ENCODE results near the gene GNB1L. TPM values are rescaled to one million over a fixed set of nuclear protein-coding genes. Genes with fewer than 3 reads are reported as not detected.

GNB1L gene
- total RNA-seq, 4 donors from 2014 or later: 0.59 to 12.2 (median 3.1) TPM

DNA sequence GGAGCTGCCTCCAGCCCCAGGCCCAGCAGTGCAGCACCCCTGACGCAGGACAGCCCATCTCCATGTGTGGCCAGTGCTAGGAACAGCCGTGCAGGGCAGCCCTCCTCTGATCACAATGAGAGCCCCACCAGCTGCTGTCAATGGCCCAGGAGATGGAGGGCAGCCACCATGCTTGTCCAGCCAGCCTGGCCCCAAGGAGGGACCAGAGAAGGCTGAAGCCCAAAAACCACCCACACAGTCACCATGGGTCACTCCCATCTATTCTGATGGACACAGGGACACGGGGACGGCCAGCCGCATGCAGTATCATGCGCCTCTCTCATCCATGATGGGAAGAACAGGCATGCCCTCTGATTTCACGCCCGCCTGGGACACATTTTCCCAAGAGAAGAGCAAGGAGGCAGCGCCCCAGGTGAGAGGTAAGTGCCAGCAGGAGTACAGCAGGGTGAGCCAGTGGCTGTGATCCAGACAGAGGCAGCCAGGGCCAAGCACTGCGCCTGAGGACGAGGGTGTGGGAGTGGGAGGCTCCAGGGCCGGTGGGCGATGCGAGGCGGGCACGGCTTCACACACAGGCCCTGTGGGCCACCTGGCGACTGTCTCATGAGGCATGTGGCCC is 33.6 kb upstream of the GNB1L start:
- H3K4me3 ChIP-seq: no peak overlapping the region
- DNase-seq: no peak
- H3K27me3 ChIP-seq: no peaks in the 10 kb centered on the region
- H3K27ac ChIP-seq: no peak overlapping the region
- no peak for TF ChIP-seq POLR2A (IDR thresholded peaks at IDR 0.05)
- TF ChIP-seq, protein P1, sequence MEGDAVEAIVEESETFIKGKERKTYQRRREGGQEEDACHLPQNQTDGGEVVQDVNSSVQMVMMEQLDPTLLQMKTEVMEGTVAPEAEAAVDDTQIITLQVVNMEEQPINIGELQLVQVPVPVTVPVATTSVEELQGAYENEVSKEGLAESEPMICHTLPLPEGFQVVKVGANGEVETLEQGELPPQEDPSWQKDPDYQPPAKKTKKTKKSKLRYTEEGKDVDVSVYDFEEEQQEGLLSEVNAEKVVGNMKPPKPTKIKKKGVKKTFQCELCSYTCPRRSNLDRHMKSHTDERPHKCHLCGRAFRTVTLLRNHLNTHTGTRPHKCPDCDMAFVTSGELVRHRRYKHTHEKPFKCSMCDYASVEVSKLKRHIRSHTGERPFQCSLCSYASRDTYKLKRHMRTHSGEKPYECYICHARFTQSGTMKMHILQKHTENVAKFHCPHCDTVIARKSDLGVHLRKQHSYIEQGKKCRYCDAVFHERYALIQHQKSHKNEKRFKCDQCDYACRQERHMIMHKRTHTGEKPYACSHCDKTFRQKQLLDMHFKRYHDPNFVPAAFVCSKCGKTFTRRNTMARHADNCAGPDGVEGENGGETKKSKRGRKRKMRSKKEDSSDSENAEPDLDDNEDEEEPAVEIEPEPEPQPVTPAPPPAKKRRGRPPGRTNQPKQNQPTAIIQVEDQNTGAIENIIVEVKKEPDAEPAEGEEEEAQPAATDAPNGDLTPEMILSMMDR (IDR thresholded peaks at IDR 0.05): no peak
- intact Hi-C loops (cut with DNase I; ENCODE audit: low total_unique reads): no loop called here
- no peaks in the 10 kb centered on the region for H3K36me3 ChIP-seq
- peaks cover 10 to 11% of the 10 kb centered on the region in 2 donors for H3K4me1 ChIP-seq
- H3K9me3 ChIP-seq: no peaks in the 10 kb centered on the region

DNA sequence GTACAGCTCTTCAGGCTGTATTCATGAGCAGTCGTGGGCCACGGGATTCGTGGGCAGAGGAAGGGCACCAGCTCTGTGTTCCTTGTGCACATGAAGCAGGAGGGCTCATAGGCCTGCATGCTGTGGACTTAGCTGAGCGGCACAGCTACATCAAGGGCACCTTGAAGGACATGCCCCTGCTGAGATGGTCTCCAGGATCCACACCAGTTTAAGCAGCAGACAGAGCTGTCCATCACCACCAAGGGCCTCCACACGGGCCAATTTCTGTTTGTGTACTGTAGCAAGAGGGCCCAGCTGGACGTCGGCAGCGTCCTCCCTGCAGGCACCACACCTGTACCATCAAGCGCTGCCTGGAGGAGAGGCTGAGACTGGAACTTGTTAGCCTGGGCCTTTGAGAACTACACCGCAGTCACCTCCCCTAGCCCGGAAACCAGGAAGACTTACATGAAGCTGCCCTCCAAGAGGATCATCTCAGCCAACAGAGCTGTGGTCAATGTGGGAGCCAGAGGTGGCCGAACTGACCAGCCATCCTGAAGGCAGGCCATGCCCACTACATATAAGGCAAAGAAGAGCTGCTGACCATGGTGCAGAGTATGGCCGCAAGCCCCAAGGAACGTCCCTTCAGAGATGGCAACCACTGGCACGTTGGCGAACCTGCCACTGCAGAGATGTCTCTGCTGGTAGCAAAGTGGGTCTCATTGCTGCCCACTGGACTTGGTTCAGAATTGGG is 32.7 kb upstream of the GNB1L start:
- DNase-seq: peak in 1 of 2 donors; percentile 13
- no peaks in the 10 kb centered on the region for H3K36me3 ChIP-seq
- intact Hi-C loops (cut with DNase I; ENCODE audit: low total_unique reads): no loop called here
- TF ChIP-seq POLR2A (IDR thresholded peaks at IDR 0.05): no peak
- TF ChIP-seq, protein P1 (IDR thresholded peaks at IDR 0.05): no peak
- H3K4me1 ChIP-seq: peaks cover 9 to 11% of the 10 kb centered on the region in 2 donors
- H3K27ac ChIP-seq: no peak overlapping the region
- no peaks in the 10 kb centered on the region for H3K9me3 ChIP-seq
- no peak overlapping the region for H3K4me3 ChIP-seq
- no peaks in the 10 kb centered on the region for H3K27me3 ChIP-seq

DNA sequence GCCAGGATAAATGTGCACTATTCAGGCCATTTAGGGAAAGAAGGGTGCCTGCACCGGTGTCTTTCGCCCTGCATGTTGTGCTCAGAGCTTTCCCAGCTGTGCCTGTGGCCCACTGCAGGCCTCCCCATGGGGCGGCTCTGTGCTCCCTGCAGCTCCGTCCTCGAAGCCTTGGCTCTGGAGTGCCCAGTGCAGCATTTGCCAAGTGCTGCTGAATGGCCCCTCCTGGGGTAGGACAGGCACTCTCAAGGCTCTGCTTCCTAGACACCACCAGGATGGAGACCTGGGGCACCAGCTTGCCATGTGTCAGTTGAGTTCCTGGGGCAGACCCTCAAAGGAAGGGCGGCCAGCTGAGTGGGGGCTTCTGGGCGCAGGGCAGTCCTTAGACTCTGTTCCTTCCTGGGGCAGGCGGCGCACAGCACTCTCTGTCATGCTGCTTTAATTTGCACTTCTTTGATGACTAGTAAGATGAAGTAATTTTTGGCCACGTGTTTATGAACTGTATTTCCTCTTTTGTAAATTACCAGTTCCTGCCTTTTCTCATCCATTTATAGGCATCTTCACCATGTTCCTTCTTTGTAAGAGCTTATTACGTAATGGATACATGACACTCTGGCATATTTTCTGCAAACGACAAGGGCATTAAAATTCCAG is 32.1 kb upstream of the GNB1L start:
- H3K27me3 ChIP-seq: no peaks in the 10 kb centered on the region
- peak in 1 of 2 donors; percentile 12 for DNase-seq
- peaks cover 6 to 7% of the 10 kb centered on the region in 2 donors for H3K4me1 ChIP-seq
- TF ChIP-seq, protein P1 (IDR thresholded peaks at IDR 0.05): no peak
- TF ChIP-seq POLR2A (IDR thresholded peaks at IDR 0.05): no peak
- H3K27ac ChIP-seq: no peak overlapping the region
- intact Hi-C loops (cut with DNase I; ENCODE audit: low total_unique reads): no loop called here
- H3K4me3 ChIP-seq: no peak overlapping the region
- H3K9me3 ChIP-seq: no peaks in the 10 kb centered on the region
- no peaks in the 10 kb centered on the region for H3K36me3 ChIP-seq

DNA sequence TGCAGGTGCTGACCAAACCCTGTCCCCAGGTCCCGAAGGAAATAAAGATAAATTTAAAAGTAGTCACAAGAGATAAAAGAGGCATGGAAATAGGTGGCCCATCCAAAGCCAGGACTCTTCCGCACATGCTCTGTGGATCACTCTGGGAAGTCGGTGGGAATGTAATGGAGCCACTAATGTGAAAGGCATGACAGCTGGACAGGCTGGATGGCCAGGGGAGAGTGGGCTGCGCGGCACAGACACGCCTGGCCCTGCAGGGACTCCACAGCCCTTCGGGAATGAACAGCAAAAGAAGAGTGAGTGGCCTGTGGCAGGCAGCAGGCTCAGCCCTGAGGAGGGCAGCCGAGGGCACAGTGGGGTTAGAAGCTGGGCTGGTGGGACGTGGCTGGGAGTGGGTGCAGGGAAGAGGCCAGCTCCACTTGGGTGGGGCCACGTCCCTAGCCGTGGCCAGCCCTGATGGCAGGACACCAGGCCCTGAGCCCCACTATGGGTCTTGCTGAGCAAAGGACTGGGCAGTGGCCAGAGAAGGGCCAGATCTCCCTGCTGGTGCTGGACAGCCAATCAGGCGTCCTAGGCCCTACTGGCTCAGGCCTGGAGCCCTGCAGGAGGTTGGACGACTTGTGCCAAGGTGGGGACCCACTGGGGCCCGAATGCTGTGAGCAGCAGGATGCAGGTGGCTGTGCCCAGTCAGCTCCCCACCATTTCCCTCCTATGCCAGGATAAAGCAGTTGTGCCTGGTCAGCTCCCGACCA is 31.3 kb upstream of the GNB1L start:
- TF ChIP-seq, protein P1 (IDR thresholded peaks at IDR 0.05): no peak
- TF ChIP-seq POLR2A (IDR thresholded peaks at IDR 0.05): no peak
- Histone ChIP-seq H3K36me3 (no peaks in the 10 kb centered on the region), H3K27me3 (no peaks in the 10 kb centered on the region), H3K4me3 (no peak overlapping the region), H3K4me1 (peaks cover 0 to 12% of the 10 kb centered on the region in 2 donors), H3K9me3 (no peaks in the 10 kb centered on the region), H3K27ac (no peak overlapping the region)
- no peak for DNase-seq
- intact Hi-C loops (cut with DNase I; ENCODE audit: low total_unique reads): no loop called here
